ENCODE data around the gene DEPDC5.

- TF ChIP-seq CTCF (IDR thresholded peaks at IDR 0.05) (no peak), POLR2A (IDR thresholded peaks at IDR 0.05) (no peak)
Measured at GRCh38 chr22:31911565-31912406, 158.0 kb downstream of the DEPDC5 start.
